Activated T-cell treated with anti-CD3 and anti-CD28 coated beads for 48 hours (primary cell): ENCODE results near the gene EDEM1.
"Not testable (repeated sequence)": the region's sequence is repeated elsewhere in the genome, so short reads cannot be mapped to it uniquely, and the experiment has no call there.

Experiments
- DNase-seq: peaks from one replicate; pipeline ENCODE4 v3.0.0-alpha.2; 2020; ENCODE audit warnings: low read depth

Gene EDEM1

GRCh38 chr3:5232570-5232969 lies 45.1 kb downstream of the EDEM1 start:
- DNase-seq: no peak

DNA sequence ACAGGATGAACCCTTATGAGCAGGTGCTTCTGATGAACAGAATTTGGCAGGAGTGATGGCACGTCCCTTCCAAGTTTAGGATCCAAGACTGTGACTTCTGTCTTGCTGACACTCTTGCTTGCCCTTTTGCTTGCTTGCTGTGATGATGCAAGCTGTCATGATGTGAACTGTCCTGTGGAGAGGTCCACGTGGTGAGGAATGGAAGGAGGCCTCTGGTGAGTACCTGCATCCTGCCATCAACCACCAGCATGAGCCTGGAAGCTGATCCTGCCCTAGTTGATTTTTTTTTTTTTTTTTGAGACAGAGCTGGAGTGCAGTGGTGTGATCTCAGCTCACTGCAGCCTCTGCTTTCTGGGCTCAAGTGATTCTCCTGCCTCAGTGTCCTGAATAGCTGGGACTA lies 45.5 kb downstream of the EDEM1 start:
- DNase-seq: no peak

- no peak for DNase-seq
Measured at GRCh38 chr3:5235655-5236054, 48.1 kb downstream of the EDEM1 start.

- DNase-seq: no peak
Measured at GRCh38 chr3:5238545-5238944, 51.0 kb downstream of the EDEM1 start.

- no peak for DNase-seq
Measured at GRCh38 chr3:5239602-5240001, 52.1 kb downstream of the EDEM1 start.

DNA sequence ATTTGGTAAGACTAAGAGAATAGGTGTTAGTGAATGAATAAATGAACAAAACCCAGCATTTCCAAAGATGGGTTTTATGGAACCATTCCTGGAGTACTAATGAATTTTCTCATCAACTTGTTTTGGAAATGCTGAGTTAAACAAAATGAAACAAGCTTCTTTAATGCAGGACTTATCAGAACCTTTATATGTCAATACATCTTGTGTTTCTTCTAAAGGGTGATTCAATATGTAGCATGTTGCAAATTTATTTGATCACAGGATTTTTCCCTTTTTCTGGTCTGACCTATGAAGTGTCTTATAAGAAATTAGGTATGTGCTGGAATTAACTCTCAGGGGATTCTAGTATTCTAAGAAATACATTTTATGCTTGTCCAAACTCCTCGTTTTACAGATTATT lies 53.2 kb downstream of the EDEM1 start:
- no peak for DNase-seq

DNA sequence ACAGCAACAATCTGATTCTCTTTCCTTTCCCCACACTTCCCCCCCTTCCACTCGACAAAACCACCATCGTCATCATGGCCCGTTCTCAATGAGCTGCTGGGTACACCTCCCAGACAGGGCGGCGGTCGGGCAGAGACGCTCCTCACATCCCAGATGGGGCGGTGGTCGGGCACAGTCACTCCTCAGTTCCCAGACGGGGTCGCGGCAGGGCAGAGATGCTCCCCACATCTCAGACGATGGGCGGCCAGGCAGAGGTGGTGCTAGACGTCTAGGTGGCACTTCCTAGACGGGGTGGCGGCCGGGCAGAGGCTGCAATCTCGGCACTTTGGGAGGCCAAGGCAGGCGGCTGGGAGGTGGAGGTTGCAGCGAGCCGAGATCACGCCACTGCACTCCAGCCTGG lies 55.3 kb downstream of the EDEM1 start:
- not testable (repeated sequence) for DNase-seq

DNA sequence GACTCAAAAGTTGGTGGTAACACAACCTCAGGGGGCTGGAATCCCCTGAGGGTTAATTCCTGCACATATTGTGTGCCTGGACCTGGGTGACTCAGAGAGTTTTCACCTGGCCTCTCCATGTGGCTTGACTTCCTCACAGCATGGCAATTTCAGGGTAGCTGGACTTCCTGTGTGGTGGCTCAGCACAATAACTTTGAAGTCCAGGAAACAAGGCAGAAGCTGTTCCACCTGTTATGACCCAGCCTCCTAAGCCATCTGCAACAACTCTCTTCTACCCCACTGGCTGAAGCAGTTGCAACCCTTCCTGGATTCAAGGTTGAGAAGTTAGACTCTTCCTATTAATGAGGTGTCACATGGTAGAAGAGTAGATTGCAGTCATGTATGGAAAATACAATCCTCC lies 58.4 kb downstream of the EDEM1 start:
- DNase-seq: no peak

DNA sequence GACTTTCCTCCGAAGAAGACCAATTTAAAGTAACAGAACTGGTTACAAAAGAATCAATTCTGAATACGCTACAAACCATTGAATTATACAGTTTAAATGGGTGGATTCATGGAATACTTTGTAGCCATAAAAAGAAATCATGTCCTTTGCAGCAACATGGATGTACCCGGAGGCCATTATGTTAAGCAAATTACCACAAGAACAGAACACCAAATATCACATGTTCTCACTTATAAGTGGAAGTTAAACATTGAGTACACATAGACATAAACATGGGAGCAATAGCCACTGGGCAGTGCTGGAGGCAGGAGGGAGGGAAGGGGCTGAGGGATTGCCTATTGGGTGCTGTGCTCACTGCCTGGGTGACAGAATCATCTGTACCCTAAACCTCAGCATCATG lies 61.3 kb downstream of the EDEM1 start:
- DNase-seq: no peak

GRCh38 chr3:5250467-5251195 lies 63.1 kb downstream of the EDEM1 start:
- DNase-seq: no peak

DNA sequence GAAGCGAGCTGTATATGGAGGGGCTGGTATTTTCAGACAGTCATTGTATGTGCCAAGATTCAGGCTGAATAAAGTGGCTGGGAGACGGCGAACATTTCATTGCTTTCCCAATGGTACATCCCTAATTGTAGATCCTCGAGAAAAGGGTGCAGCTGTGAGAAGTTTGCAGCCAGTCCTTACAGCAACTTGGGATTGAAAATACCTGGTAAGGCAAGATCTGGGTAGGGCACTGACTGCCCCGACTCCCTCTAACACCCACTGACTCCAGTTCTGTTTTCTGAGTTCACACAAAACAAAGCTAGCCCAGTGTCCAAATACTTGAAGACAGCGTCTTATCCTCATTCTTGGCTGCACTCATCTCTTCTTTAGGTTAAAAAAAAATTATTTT lies 63.7 kb downstream of the EDEM1 start:
- no peak for DNase-seq

GRCh38 chr3:5252131-5252530 lies 64.6 kb downstream of the EDEM1 start:
- DNase-seq: no peak

DNA sequence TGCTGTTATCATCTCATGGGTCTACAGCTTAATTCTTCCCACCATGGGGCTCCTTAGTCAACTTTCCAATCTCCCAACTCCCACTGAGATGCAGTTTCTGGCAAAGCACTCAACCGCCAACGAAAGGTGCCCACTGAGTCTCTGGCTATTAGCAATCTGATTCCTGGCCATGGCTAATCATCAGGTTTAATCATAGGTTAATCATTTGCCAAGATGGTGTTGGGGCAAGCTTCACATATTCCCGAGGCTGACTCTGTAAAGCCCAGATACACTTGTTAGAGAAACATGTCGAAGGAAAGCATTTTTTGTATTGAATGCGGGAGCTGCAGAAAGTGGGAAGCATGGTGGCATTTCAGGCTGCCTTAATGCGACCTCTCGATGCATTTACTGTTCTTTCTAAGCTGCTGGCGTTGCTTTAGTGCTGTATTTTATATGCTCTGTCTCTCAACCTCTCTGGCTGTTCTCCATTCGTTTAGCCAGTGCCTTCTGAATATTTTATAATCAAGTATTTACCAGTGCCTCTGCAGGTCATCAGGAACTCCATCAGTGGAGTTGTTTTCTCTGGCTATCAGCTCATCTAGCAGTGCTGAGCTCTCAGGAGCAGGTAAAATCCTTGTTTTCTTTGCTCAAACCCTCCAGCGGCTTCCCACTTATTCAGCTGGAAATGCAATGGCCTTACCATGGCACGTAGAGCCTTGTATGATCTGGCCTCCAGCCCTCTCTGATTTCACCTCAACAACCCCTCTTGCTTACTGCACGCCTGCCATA lies 67.0 kb downstream of the EDEM1 start:
- no peak for DNase-seq

- no peak for DNase-seq
Measured at GRCh38 chr3:5255404-5256344, 68.2 kb downstream of the EDEM1 start.

- no peak for DNase-seq
Measured at GRCh38 chr3:5258526-5258925, 71.0 kb downstream of the EDEM1 start.

GRCh38 chr3:5260992-5261501 lies 73.5 kb downstream of the EDEM1 start:
- DNase-seq: no peak

- no peak for DNase-seq
Measured at GRCh38 chr3:5262507-5262906, 75.0 kb downstream of the EDEM1 start.

DNA sequence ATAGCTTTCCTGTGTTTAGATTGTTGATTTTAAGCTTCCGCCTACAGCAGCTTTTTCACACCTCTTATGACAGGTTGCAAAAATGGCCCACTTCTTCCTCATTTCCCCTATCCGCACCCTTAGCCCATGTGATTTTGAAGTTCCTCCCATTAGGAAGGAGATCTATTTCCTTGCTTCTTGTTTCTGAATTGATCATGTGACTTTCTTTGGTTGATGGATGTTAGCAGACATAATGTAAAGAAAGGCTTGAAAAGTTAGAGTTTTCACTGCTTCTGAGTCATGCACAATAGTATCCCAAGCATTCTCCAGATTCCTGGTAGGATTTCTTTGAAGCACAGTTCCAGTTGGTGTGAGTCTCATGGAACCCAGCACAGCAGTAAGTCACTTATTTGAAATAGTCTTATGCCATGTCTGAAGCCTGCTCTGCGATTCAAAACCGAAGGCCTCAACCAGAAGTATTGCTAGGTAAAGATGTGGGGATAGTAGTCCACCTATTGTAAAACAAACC lies 76.6 kb downstream of the EDEM1 start:
- no peak for DNase-seq

DNA sequence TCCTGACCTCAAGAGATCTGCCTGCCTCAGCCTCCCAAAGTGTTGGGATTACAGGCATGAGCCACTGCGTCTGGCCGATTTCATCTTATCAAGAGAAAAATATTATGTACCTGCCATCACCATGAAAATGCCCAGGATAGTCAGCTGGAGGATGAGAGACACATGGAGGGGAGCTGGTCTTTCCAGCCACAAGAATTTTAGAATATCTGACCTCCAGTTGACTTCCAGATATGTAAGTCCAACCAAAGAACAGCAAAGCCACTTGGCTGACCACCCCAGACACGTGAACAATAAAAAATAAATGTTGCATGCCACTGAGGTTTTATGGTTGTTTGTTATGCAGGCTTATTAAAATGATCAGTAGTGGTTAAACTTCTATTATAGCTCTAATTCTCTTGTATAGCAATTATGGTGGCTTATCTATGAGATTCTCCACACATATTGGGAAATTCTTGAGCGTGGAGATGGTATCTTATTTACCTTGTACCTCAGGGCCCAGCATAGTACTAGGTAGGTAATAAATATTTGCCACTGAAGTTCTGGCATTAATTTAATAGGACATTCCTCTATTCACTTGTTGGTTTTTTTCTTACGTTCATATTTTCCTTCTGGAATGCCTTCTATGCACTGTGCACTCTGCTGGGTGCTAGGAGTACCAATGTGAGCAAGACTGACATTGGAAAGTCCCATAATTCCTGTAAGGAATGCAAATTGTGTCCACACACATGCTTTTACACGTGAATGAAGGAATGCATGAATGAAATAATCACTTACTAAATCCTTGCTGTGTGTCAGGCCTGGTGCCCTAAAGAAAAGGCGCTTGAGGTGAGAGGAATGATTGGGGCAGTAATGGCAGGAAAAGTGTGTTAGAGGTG lies 77.6 kb downstream of the EDEM1 start:
- DNase-seq: no peak

DNA sequence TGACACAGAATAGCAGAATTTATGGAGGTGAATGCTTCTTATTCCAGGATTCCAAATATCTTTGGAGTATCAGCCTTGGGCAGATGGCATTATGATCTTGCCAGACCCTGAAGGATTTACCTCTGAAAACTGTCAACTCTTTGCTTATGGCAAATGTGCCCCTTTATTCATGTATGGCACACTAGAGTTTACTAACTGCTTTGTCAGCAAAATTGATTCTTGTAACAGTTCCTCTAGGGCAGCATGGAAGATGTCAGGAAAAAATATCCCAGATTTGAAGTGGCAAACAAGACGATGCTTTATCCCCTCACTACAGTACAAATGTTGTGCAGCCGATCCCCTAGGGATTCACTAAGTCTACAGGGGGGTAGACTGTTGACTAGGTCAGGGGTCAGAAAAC lies 79.7 kb downstream of the EDEM1 start:
- DNase-seq: no peak

- no peak for DNase-seq
Measured at GRCh38 chr3:5267889-5268288, 80.4 kb downstream of the EDEM1 start.
